GM12878 (cell line): ENCODE measurements around the gene DBNDD2. TPM values are rescaled to one million over a fixed set of nuclear protein-coding genes. Genes with fewer than 3 reads are reported as not detected.

Experiments used
- ATAC-seq: fragments of 200-7000 bp; cut with Tn5 transposase; 3 replicates; pipeline ENCODE4 v1.9.1; 2020; ENCODE audit warnings: mild to moderate bottlenecking, moderate library complexity
- BruUV-seq: library from RNA; stranded (reverse); fragments of 400-500 nt; replicated peaks from 2 replicates; lab custom pipeline; 2021; lab: Mats Ljungman, UMichigan
- CTCF ChIA-PET: fragments of 300-600 bp; sonication (Branson Sonifier 250); formaldehyde crosslinking; extraction: SDS; loops from one replicate; lab custom pipeline; 2021; ENCODE audit warnings: inconsistent platforms; lab: Yijun Ruan, JAX
- POLR2A ChIA-PET: fragments of 350-600 bp; formaldehyde crosslinking; extraction: SDS; loops from one replicate; lab custom pipeline; 2021; ENCODE audit warnings: inconsistent platforms; lab: Charles Lee
- RAD21 ChIA-PET: fragments of 300-600 bp; sonication (Branson Sonifier 250); formaldehyde crosslinking; loops from one replicate; lab custom pipeline; 2023; ENCODE audit warnings: antibody characterized with exemption; ENCODE audit not compliant: unreplicated experiment; lab: Charles Lee
- SMC1A ChIA-PET: fragments of 300-600 bp; sonication (Branson Sonifier 250); formaldehyde crosslinking; loops from one replicate; lab custom pipeline; 2023; ENCODE audit not compliant: unreplicated experiment, uncharacterized antibody; lab: Charles Lee
- DNase-seq: peaks from one replicate; pipeline ENCODE4 v3.0.0-alpha.2; 2011; ENCODE audit warnings: low read depth, low spot score
- FAIRE-seq: peaks from 3 replicates; lab custom pipeline; 2011; peaks lifted over from hg19 to GRCh38; lab: Jason Lieb, UNC
- H2AFZ ChIP-seq: 2 replicates; pipeline ENCODE4 v1.6.0; 2011; ENCODE audit warnings: low read depth, low read length, control low read depth; ENCODE audit not compliant: control insufficient read depth
- H3K27ac ChIP-seq: 2 replicates; pipeline ENCODE4 v1.5.1; 2011; ENCODE audit warnings: control low read depth; ENCODE audit not compliant: control insufficient read depth, insufficient read depth
- H3K27me3 ChIP-seq, 2 experiments: replicated peaks in 1 of 2; 2 replicates each; pipeline versions ENCODE4 v1.6.0 to v1.6.1; 2011; ENCODE audit warnings: low read length in 1 of 2; ENCODE audit not compliant: control insufficient read depth in 2 of 2, insufficient read depth in 2 of 2
- H3K36me3 ChIP-seq, 2 experiments: 2 replicates each; pipeline ENCODE4 v1.5.1; 2011; ENCODE audit warnings: low read length in 1 of 2; ENCODE audit not compliant: control insufficient read depth in 2 of 2, insufficient read depth in 2 of 2
- H3K4me1 ChIP-seq: 2 replicates; pipeline ENCODE4 v1.6.1; 2011; ENCODE audit warnings: mild to moderate bottlenecking, low read length, moderate library complexity, mixed read lengths; ENCODE audit not compliant: control insufficient read depth, insufficient read depth
- H3K4me2 ChIP-seq: 2 replicates; pipeline ENCODE4 v1.6.0; 2011; ENCODE audit warnings: control low read depth; ENCODE audit not compliant: control insufficient read depth, insufficient read depth
- H3K4me3 ChIP-seq: fragments of 200-600 bp; sonication (generic); 2 replicates; pipeline ENCODE4 v1.5.1; 2016
- H3K79me2 ChIP-seq: 2 replicates; pipeline ENCODE4 v1.6.0; 2011; ENCODE audit warnings: low read length; ENCODE audit not compliant: control insufficient read depth, insufficient read depth
- H3K9ac ChIP-seq: 2 replicates; pipeline ENCODE4 v1.8.0; 2011; ENCODE audit warnings: low read length, control low read depth, mixed read lengths; ENCODE audit not compliant: control insufficient read depth, insufficient read depth
- H3K9me3 ChIP-seq: replicated peaks from 3 replicates; pipeline ENCODE4 v1.5.1; 2011; ENCODE audit warnings: mild to moderate bottlenecking, low read length; ENCODE audit not compliant: control insufficient read depth, insufficient read depth
- H4K20me1 ChIP-seq: 2 replicates; pipeline ENCODE4 v1.6.0; 2011; ENCODE audit not compliant: control insufficient read depth, insufficient read depth
- SKIL ChIP-seq: fragments of 450-650 bp; IDR thresholded peaks from 2 replicates; pipeline ENCODE4 v1.6.1; 2017; ENCODE audit warnings: mild to moderate bottlenecking, low read depth, inconsistent platforms; ENCODE audit not compliant: poor library complexity, severe bottlenecking
- TCF7 ChIP-seq: IDR thresholded peaks from 2 replicates; pipeline ENCODE4 v1.6.1; 2014; ENCODE audit warnings: antibody characterized with exemption, borderline replicate concordance
- WGBS: methylation state at CpG from one replicate; pipeline ENCODE4 v1.1.6; 2016; ENCODE audit warnings: low lambda C conversion rate; ENCODE audit not compliant: insufficient replicate concordance, insufficient coverage; ENCODE audit errors: missing lambda C conversion rate; 5-methylcytosine and 5-hydroxymethylcytosine counted together
- in situ Hi-C: fragments of 300-500 bp; cut with MboI; formaldehyde crosslinking; loops from 9 replicates; pipeline ENCODE4 v1.14.3; 2018; ENCODE audit warnings: mixed read lengths
- intact Hi-C: fragments of 100-400 bp; cut with micrococcal nuclease; formaldehyde crosslinking; loops from one replicate; pipeline ENCODE4 v1.14.2; 2022; ENCODE audit not compliant: unreplicated experiment
- polyA plus RNA-seq, 11 experiments: library from polyadenylated mRNA; depleted of rRNA in 4 of 11; unstranded in 6 of 11; stranded (reverse) in 5 of 11; fragments of >200 nt; fragmentation: Nextera tagmentation in 4 of 11; fragmentation: Illumina TruSeq in 1 of 11; extraction: Ambion mirVana in 4 of 11; extraction: Trizol in 1 of 11; gene quantifications; 1 replicate in 1 of 11; 2 replicates in 10 of 11; pipeline versions ENCODE4 v1.2.1 to v1.2.3, GENCODE V29; 2011 to 2016; ENCODE audit warnings: inconsistent platforms in 2 of 11, missing spikeins in 2 of 11, low read depth in 1 of 11
- total RNA-seq, 4 experiments: library from RNA; depleted of rRNA in 3 of 4; stranded (reverse); fragments of >200 nt in 3 of 4; fragmentation: Illumina TruSeq in 1 of 4; extraction: Trizol in 1 of 4; gene quantifications; 2 replicates each; pipeline versions ENCODE4 v1.2.1 to v1.2.3, GENCODE V29; 2013 to 2021
- TF ChIP-seq, protein P1 (sequence below): fragments of 450-650 bp; IDR thresholded peaks from 2 replicates; pipeline ENCODE4 v1.6.1; 2014; ENCODE audit warnings: mild to moderate bottlenecking

Gene DBNDD2
- total and polyA plus RNA-seq, 10 of the 15 experiments (the other 5 are each of a cell fraction or from before 2014, with no cell fraction given), result 0.17 to 5.7 (median 0.49) TPM; not detected in 1

DNA sequence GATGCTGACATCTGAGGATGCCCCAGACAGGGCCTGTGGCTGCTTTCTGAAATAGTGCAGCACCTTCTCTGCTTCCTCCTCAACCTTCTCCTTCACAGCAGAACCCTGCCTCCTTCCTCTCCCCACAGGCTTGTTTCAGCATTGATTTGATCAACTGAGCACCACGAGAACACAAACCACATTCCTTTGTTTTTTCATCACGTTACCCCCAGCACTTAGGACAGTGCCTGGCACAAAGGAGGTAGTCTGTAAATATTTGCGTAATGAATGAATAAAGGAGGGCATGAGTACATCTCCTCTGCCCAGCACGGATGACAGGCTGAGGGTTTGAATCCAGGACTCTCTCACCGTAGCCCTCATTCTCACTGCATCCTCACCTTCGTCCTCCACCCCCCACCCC lies 40.2 kb downstream of the DBNDD2 start:
- no peak for DNase-seq
- H3K27me3 ChIP-seq, result no peaks in the 10 kb centered on the region; a peak in 4 of 4 replicates
- FAIRE-seq, result no peak
- ChIA-PET RAD21 (no interaction called here), SMC1A (interaction anchor here (0.6 to 1.0 kb wide), 2 partner anchors 12 to 724 kb away, joined by 3 to 4 read pairs; no protein-coding TSS in a partner anchor), POLR2A (no interaction called here)
- no peak overlapping the region for H3K9ac ChIP-seq
- H3K9me3 ChIP-seq, result no peaks in the 10 kb centered on the region
- BruUV-seq, result no TSS peak
- ATAC-seq, result no peak
- no peaks in the 10 kb centered on the region for H3K36me3 ChIP-seq
- no peak overlapping the region for H2AFZ ChIP-seq
- no peaks in the 10 kb centered on the region for H3K4me1 ChIP-seq
- TF ChIP-seq TCF7 (no peak), SKIL (no peak)
- TF ChIP-seq, protein P1, sequence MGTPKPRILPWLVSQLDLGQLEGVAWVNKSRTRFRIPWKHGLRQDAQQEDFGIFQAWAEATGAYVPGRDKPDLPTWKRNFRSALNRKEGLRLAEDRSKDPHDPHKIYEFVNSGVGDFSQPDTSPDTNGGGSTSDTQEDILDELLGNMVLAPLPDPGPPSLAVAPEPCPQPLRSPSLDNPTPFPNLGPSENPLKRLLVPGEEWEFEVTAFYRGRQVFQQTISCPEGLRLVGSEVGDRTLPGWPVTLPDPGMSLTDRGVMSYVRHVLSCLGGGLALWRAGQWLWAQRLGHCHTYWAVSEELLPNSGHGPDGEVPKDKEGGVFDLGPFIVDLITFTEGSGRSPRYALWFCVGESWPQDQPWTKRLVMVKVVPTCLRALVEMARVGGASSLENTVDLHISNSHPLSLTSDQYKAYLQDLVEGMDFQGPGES, result no peak
- TF ChIP-seq, all 136 proteins: peak for 0
- WGBS, result 22% methylated on average over 6 of the region's 6 CpGs
- no peak overlapping the region for H3K4me2 ChIP-seq
- H3K4me3 ChIP-seq, result no peak overlapping the region
- CTCF ChIA-PET, result interaction anchor here (0.6 to 8.2 kb wide), 7 partner anchors 11 to 492 kb away, joined by 3 to 86 read pairs (median 29); partner anchors contain the start of genes SYS1 and WFDC10A
- H3K27ac ChIP-seq, result no peak overlapping the region
- H4K20me1 ChIP-seq, result no peaks in the 10 kb centered on the region
- H3K79me2 ChIP-seq, result no peaks in the 10 kb centered on the region
- intact Hi-C loops (no loop called here), in situ Hi-C loops (no loop called here)
